Panc1 (cell line): ENCODE data around the gene PTPRR. TPM values are rescaled to one million over a fixed set of nuclear protein-coding genes. Genes with fewer than 3 reads are reported as not detected.
"Not testable (repeated sequence)": the region's sequence is repeated elsewhere in the genome, so short reads cannot be mapped to it uniquely, and the experiment has no call there.

ENCODE experiments used
- ATAC-seq: fragments of 200-7000 bp; cut with Tn5 transposase; 2 replicates; pipeline ENCODE4 v1.9.1; 2020; ENCODE audit warnings: mild to moderate bottlenecking, moderate library complexity
- BruUV-seq: library from RNA; stranded (reverse); fragments of 400-500 nt; replicated peaks from 2 replicates; lab custom pipeline; 2021; lab: Mats Ljungman, UMichigan
- CTCF ChIA-PET: fragments of 300-600 bp; sonication (Branson Sonifier 250); formaldehyde crosslinking; loops from one replicate; lab custom pipeline; 2022; ENCODE audit warnings: antibody characterized with exemption; lab: Charles Lee
- POLR2A ChIA-PET: fragments of 300-600 bp; sonication (Branson Sonifier 250); formaldehyde crosslinking; loops from one replicate; lab custom pipeline; 2022; ENCODE audit warnings: antibody characterized with exemption; lab: Charles Lee
- DNase-seq: peaks from one replicate; pipeline ENCODE4 v3.0.0-alpha.2; 2010; ENCODE audit warnings: low read depth, low spot score
- H3K27ac ChIP-seq: 2 replicates; pipeline ENCODE4 v1.5.1; 2011; ENCODE audit warnings: mild to moderate bottlenecking, low read length, inconsistent platforms
- H3K27me3 ChIP-seq: fragments of 200-500 bp; sonication (Bioruptor generic); 2 replicates; pipeline ENCODE4 v1.6.0; 2014; ENCODE audit warnings: low read length, inconsistent platforms; ENCODE audit not compliant: control insufficient read depth, insufficient read depth
- H3K36me3 ChIP-seq: fragments of 200-500 bp; sonication (Bioruptor generic); 2 replicates; pipeline ENCODE4 v1.5.1; 2014; ENCODE audit warnings: inconsistent platforms, mild to moderate bottlenecking, low read length, moderate library complexity; ENCODE audit not compliant: control insufficient read depth, insufficient read depth
- H3K4me1 ChIP-seq: 2 replicates; pipeline ENCODE4 v1.5.1; 2011; ENCODE audit warnings: inconsistent platforms, mild to moderate bottlenecking, low read length, moderate library complexity; ENCODE audit not compliant: control insufficient read depth, insufficient read depth
- H3K4me3 ChIP-seq, 2 experiments: 2 replicates each; pipeline ENCODE4 v1.5.1; 2011 to 2012; ENCODE audit warnings: low read depth in 2 of 2, low read length in 2 of 2, mild to moderate bottlenecking in 2 of 2, inconsistent platforms in 1 of 2, moderate library complexity in 1 of 2
- H3K9me3 ChIP-seq: fragments of 200-500 bp; sonication (Bioruptor generic); 2 replicates; pipeline ENCODE4 v1.5.1; 2014; ENCODE audit warnings: low read depth, mild to moderate bottlenecking, inconsistent platforms, low read length, moderate library complexity; ENCODE audit not compliant: control insufficient read depth, insufficient read depth
- POLR2AphosphoS5 ChIP-seq: IDR thresholded peaks from 2 replicates; pipeline ENCODE4 v1.6.1; 2012; ENCODE audit warnings: mild to moderate bottlenecking, low read depth, low read length, moderate library complexity
- SIN3A ChIP-seq: IDR thresholded peaks from 2 replicates; pipeline ENCODE4 v1.6.1; 2012; ENCODE audit warnings: low read depth, mild to moderate bottlenecking, low read length, moderate library complexity, borderline replicate concordance; ENCODE audit not compliant: insufficient read depth
- TCF7L2 ChIP-seq: IDR thresholded peaks from 2 replicates; pipeline ENCODE4 v1.6.1; 2011; ENCODE audit warnings: mild to moderate bottlenecking, low read depth, low read length, inconsistent platforms
- in situ Hi-C: cut with HindIII; loops from 2 replicates; pipeline ENCODE4 v1.10.0; 2016; ENCODE audit warnings: low sequenced_read_pairs, low pct_unique_long_range_greater_than_20kb
- intact Hi-C: fragments of 100-400 bp; cut with micrococcal nuclease; formaldehyde crosslinking; loops from one replicate; pipeline ENCODE4 v1.10.0; 2022; ENCODE audit not compliant: unreplicated experiment
- total RNA-seq: library from RNA; stranded (reverse); gene quantifications from one replicate; pipeline ENCODE4 v1.2.1, GENCODE V29; 2021; ENCODE audit not compliant: unreplicated experiment
- TF ChIP-seq, protein P1 (sequence below), 2 experiments: IDR thresholded peaks; 2 replicates each; pipeline ENCODE4 v1.6.1; 2011 to 2012; ENCODE audit warnings: low read depth in 2 of 2, control low read depth in 1 of 2, low read length in 1 of 2, mild to moderate bottlenecking in 1 of 2, moderate library complexity in 1 of 2; ENCODE audit not compliant: insufficient read depth in 1 of 2
- TF ChIP-seq, protein P2 (sequence below): fragments of 450-650 bp; IDR thresholded peaks from 2 replicates; pipeline ENCODE4 v1.5.1; 2017; ENCODE audit warnings: mild to moderate bottlenecking

The PTPRR gene
- total RNA-seq, 1 experiment from 2014 or later = not detected

- Histone ChIP-seq H3K27me3 (no peaks in the 10 kb centered on the region), H3K27ac (no peak overlapping the region), H3K4me3 (no peak overlapping the region), H3K4me1 (no peaks in the 10 kb centered on the region), H3K36me3 (no peaks in the 10 kb centered on the region), H3K9me3 (peaks cover 3% of the 10 kb centered on the region; the same call in 1 of the 2 replicates)
- no peak for DNase-seq
- intact Hi-C loops (no loop called here), in situ Hi-C loops (no loop called here)
- no peak for TF ChIP-seq POLR2AphosphoS5
- TF ChIP-seq, protein P1, sequence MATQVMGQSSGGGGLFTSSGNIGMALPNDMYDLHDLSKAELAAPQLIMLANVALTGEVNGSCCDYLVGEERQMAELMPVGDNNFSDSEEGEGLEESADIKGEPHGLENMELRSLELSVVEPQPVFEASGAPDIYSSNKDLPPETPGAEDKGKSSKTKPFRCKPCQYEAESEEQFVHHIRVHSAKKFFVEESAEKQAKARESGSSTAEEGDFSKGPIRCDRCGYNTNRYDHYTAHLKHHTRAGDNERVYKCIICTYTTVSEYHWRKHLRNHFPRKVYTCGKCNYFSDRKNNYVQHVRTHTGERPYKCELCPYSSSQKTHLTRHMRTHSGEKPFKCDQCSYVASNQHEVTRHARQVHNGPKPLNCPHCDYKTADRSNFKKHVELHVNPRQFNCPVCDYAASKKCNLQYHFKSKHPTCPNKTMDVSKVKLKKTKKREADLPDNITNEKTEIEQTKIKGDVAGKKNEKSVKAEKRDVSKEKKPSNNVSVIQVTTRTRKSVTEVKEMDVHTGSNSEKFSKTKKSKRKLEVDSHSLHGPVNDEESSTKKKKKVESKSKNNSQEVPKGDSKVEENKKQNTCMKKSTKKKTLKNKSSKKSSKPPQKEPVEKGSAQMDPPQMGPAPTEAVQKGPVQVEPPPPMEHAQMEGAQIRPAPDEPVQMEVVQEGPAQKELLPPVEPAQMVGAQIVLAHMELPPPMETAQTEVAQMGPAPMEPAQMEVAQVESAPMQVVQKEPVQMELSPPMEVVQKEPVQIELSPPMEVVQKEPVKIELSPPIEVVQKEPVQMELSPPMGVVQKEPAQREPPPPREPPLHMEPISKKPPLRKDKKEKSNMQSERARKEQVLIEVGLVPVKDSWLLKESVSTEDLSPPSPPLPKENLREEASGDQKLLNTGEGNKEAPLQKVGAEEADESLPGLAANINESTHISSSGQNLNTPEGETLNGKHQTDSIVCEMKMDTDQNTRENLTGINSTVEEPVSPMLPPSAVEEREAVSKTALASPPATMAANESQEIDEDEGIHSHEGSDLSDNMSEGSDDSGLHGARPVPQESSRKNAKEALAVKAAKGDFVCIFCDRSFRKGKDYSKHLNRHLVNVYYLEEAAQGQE (IDR thresholded peaks at IDR 0.05; ENCODE audit: insufficient read depth in 1 of 2, low read depth in 2 of 2, low read length in 1 of 2) = no peak
- ChIA-PET CTCF (no interaction called here), POLR2A (no interaction called here)
- BruUV-seq = no TSS peak
- no peak for ATAC-seq
Observed at GRCh38 chr12:70812136-70812535, 108.4 kb downstream of the PTPRR start.

GRCh38 chr12:70809887-70810286 is 110.7 kb downstream of the PTPRR start:
- DNase-seq = no peak
- ATAC-seq = no peak
- ChIA-PET POLR2A (no interaction called here), CTCF (interaction anchor here (0.6 kb wide), 1 partner anchor 79 kb away, joined by 4 read pairs; no protein-coding TSS in a partner anchor)
- Histone ChIP-seq H3K9me3 (no peaks in the 10 kb centered on the region; the same call in 1 of the 2 replicates), H3K4me3 (no peak overlapping the region), H3K4me1 (no peaks in the 10 kb centered on the region), H3K27ac (no peak overlapping the region), H3K36me3 (no peaks in the 10 kb centered on the region), H3K27me3 (no peaks in the 10 kb centered on the region)
- in situ Hi-C loops = no loop called here
- BruUV-seq = no TSS peak
- intact Hi-C loops = no loop called here
- TF ChIP-seq TCF7L2 (no peak), SIN3A (no peak), POLR2AphosphoS5 (no peak)
- TF ChIP-seq, protein P2, sequence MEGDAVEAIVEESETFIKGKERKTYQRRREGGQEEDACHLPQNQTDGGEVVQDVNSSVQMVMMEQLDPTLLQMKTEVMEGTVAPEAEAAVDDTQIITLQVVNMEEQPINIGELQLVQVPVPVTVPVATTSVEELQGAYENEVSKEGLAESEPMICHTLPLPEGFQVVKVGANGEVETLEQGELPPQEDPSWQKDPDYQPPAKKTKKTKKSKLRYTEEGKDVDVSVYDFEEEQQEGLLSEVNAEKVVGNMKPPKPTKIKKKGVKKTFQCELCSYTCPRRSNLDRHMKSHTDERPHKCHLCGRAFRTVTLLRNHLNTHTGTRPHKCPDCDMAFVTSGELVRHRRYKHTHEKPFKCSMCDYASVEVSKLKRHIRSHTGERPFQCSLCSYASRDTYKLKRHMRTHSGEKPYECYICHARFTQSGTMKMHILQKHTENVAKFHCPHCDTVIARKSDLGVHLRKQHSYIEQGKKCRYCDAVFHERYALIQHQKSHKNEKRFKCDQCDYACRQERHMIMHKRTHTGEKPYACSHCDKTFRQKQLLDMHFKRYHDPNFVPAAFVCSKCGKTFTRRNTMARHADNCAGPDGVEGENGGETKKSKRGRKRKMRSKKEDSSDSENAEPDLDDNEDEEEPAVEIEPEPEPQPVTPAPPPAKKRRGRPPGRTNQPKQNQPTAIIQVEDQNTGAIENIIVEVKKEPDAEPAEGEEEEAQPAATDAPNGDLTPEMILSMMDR = no peak
- TF ChIP-seq, protein P1 (IDR thresholded peaks at IDR 0.05; ENCODE audit: insufficient read depth in 1 of 2, low read depth in 2 of 2, low read length in 1 of 2) = no peak

DNA sequence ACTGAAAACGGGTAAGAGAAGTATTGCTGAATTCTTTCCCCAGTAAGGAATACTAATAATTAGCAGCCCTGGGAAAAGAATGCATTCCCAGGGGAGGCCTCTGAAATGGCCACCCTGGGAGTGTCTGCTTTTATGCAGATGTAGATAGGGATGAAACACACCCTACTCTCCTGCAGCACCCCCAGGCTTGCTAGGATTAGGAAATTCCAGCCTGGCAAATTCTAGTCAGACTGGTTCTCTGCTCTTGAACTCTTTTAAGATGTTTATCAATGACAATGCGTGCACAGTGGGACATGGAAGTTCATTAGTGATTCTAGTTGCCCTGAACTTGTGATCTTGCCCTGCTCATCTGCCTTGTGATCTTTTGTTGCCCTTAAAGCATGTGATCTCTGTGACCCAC is 112.5 kb downstream of the PTPRR start:
- POLR2A ChIA-PET, ATAC-seq, H3K4me3 ChIP-seq, intact Hi-C loops, H3K4me1 ChIP-seq, CTCF ChIA-PET, in situ Hi-C loops, H3K27ac ChIP-seq, H3K27me3 ChIP-seq, H3K9me3 ChIP-seq, BruUV-seq, DNase-seq, H3K36me3 ChIP-seq: not testable (repeated sequence)
